ENCODE data around the gene BAIAP2. TPM values are rescaled to one million over a fixed set of nuclear protein-coding genes. Genes with fewer than 3 reads are reported as not detected.
A peak's percentile ranks its signal among the peaks of the same experiment; 100 is the strongest.

The BAIAP2 gene
- total and polyA plus RNA-seq, 2 of the 13 experiments (the other 11 are each of a cell fraction or from before 2014, with no cell fraction given) = 22.5 to 24.0 TPM

GRCh38 chr17:81160306-81160705 lies 125.4 kb downstream of the BAIAP2 start:
- Histone ChIP-seq H3K4me3 (replicated peaks in 1 of 3; ENCODE audit: insufficient read depth in 1 of 3, low read depth in 2 of 3, low read length in 3 of 3) (no peak overlapping the region), H3K4me1 (ENCODE audit: insufficient read depth, low read length) (peaks cover 20% of the 10 kb centered on the region), H3K79me2 (ENCODE audit: insufficient read depth, low read length) (no peaks in the 10 kb centered on the region), H2AFZ (ENCODE audit: low read length) (no peak overlapping the region), H3K4me2 (ENCODE audit: low read depth, low read length) (no peak overlapping the region), H3K27ac (ENCODE audit: extremely low read length, insufficient read depth, low read length) (no peak overlapping the region), H3K27me3 (ENCODE audit: control insufficient read depth in 1 of 2, insufficient read depth in 2 of 2, low read length in 2 of 2) (no peaks in the 10 kb centered on the region), H3K9me3 (ENCODE audit: low read length) (no peaks in the 10 kb centered on the region), H4K20me1 (ENCODE audit: insufficient read depth, low read length) (no peaks in the 10 kb centered on the region), H3K36me3 (replicated peaks in 1 of 2; ENCODE audit: control insufficient read depth in 1 of 2, insufficient read depth in 2 of 2, low read length in 2 of 2) (no peaks in the 10 kb centered on the region), H3K9ac (ENCODE audit: insufficient read depth, low read depth, low read length) (no peak overlapping the region)
- ATAC-seq (no peak), DNase-seq (ENCODE audit: low spot score) (no peak), FAIRE-seq (no peak)
- ChIA-PET CTCF (ENCODE audit: low intra/inter-chr PET ratio, low total read pairs) (no interaction called here), POLR2A (interaction anchor here (1.4 kb wide), 1 partner anchor 63 kb away, joined by 3 read pairs; no protein-coding TSS in a partner anchor)
- intact Hi-C loops (cut with micrococcal nuclease; ENCODE audit: unreplicated experiment) = no loop called here
- in situ Hi-C loops (cut with HindIII; ENCODE audit: extremely low pct_ligation_motif_present, low pct_unique_long_range_greater_than_20kb) = no loop called here
- WGBS (ENCODE audit: low lambda C conversion rate) = 61% methylated on average over 19 of the region's 28 CpGs
- no peak for TF ChIP-seq E2F5 (CRISPR knock-in tag; conservative IDR thresholded peaks at IDR 0.05)
- 0 out of 2 replicates have a peak, but pooled peaks have one; percentile 19 for TF ChIP-seq RBFOX2 (IDR thresholded peaks at IDR 0.05; ENCODE audit: low read depth, low read length)
- 0 out of 2 replicates have a peak, but pooled peaks have one; percentile 28 for TF ChIP-seq ZNF776 (CRISPR knock-in tag; IDR thresholded peaks at IDR 0.05)
- TF ChIP-seq ZNF264 (CRISPR knock-in tag; IDR thresholded peaks at IDR 0.05) = no peak
- no peak for TF ChIP-seq STAG1 (CRISPR knock-in tag; IDR thresholded peaks at IDR 0.05)
- TF ChIP-seq NKX3-1 (CRISPR knock-in tag; IDR thresholded peaks at IDR 0.05) = no peak
- TF ChIP-seq TBX2 (CRISPR knock-in tag; IDR thresholded peaks at IDR 0.05; ENCODE audit: borderline replicate concordance) = 0 out of 2 replicates have a peak, but pooled peaks have one; percentile 16
- 0 out of 2 replicates have a peak, but pooled peaks have one; percentile 16 for TF ChIP-seq ZBTB33 (CRISPR knock-in tag; IDR thresholded peaks at IDR 0.05)
- BruUV-seq (replicated peaks) = no TSS peak
